DND-41 (cell line): ENCODE measurements around the gene FBXL20.

ENCODE experiments used
- ATAC-seq: fragments of 200-7000 bp; cut with Tn5 transposase; 3 replicates; pipeline ENCODE4 v1.9.1; 2021; ENCODE audit warnings: low read depth; ENCODE audit not compliant: insufficient read depth
- DNase-seq: peaks from one replicate; pipeline ENCODE4 v3.0.0-alpha.2; 2020
- H2AFZ ChIP-seq: 2 replicates; pipeline ENCODE4 v1.6.0; 2012; ENCODE audit warnings: low read depth, low read length
- H3K27ac ChIP-seq: 2 replicates; pipeline ENCODE4 v1.5.1; 2012; ENCODE audit warnings: low read length, inconsistent platforms
- H3K27me3 ChIP-seq: fragments of 200-600 bp; sonication (generic); 2 replicates; pipeline ENCODE4 v1.6.0; 2012; ENCODE audit warnings: low read length, mild to moderate bottlenecking, inconsistent platforms; ENCODE audit not compliant: insufficient read depth, poor library complexity
- H3K36me3 ChIP-seq: 2 replicates; pipeline ENCODE4 v1.5.1; 2012; ENCODE audit warnings: low read length, inconsistent platforms; ENCODE audit not compliant: insufficient read depth
- H3K4me1 ChIP-seq: 2 replicates; pipeline ENCODE4 v1.5.1; 2012; ENCODE audit warnings: mild to moderate bottlenecking, low read length; ENCODE audit not compliant: insufficient read depth
- H3K4me2 ChIP-seq: 2 replicates; pipeline ENCODE4 v1.6.0; 2012; ENCODE audit warnings: mild to moderate bottlenecking, moderate library complexity, low read length, inconsistent platforms; ENCODE audit not compliant: insufficient read depth
- H3K4me3 ChIP-seq, 2 experiments: fragments of 200-600 bp in 1 of 2; shearing (Covaris generic) in 1 of 2; 2 replicates each; pipeline ENCODE4 v1.5.1; 2012 to 2016; ENCODE audit warnings: inconsistent platforms in 2 of 2, low read length in 2 of 2, mild to moderate bottlenecking in 2 of 2, low read depth in 1 of 2, moderate library complexity in 1 of 2
- H3K79me2 ChIP-seq: 2 replicates; pipeline ENCODE4 v1.6.0; 2012; ENCODE audit warnings: low read length, inconsistent platforms; ENCODE audit not compliant: insufficient read depth
- H3K9ac ChIP-seq: 2 replicates; pipeline ENCODE4 v1.6.0; 2012; ENCODE audit warnings: low read depth, mild to moderate bottlenecking, inconsistent platforms, low read length, moderate library complexity
- H3K9me3 ChIP-seq: 2 replicates; pipeline ENCODE4 v1.5.1; 2012; ENCODE audit warnings: low read length, moderate library complexity, mild to moderate bottlenecking, inconsistent platforms; ENCODE audit not compliant: insufficient read depth, severe bottlenecking
- H4K20me1 ChIP-seq: 2 replicates; pipeline ENCODE4 v1.6.0; 2012; ENCODE audit warnings: low read length; ENCODE audit not compliant: insufficient read depth
- EZH2 ChIP-seq: IDR thresholded peaks from 3 replicates; pipeline ENCODE4 v1.6.1; 2012; ENCODE audit warnings: borderline replicate concordance, low read depth, mild to moderate bottlenecking, moderate library complexity, low read length, inconsistent platforms; ENCODE audit not compliant: severe bottlenecking
- TF ChIP-seq, protein P1 (sequence below): IDR thresholded peaks from 2 replicates; pipeline ENCODE4 v1.5.1; 2012; ENCODE audit warnings: borderline replicate concordance, low read length, moderate library complexity, mild to moderate bottlenecking; ENCODE audit not compliant: poor library complexity, severe bottlenecking; ENCODE audit errors: extremely low read depth

FBXL20 gene

DNA sequence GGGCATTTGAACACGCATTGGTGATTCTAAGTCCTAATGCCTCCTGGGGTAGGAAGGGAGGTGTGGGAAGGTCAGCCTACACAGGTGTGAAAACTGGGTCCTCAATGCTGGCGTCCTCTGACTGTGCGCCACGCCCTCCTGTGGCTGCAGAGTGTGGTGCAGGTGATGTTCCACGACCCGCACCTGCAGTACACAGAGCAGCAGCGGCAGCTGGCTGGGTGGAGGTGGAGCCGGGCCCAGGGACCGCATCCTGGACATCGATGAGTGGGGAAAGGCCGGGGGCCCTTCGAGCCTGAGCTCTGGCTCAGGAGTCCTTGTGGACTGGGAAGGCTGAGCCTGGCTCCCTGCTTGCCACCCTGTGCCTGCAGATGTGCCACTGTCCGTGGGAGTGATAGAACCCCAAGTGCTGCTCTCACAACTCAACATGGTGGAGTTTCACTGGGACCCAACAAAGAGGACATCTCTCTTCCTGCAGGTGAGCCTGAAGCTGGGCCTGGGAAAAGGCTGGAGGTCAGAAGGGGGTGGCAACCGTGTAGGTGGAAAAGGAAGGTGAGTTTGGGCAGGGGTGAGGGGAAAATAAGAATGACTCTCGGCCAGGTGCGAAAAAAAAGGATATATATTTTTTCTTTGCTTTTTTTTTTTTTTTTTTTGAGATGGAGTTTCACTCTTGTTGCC, 161.6 kb downstream of the FBXL20 start:
- ATAC-seq (no peak), DNase-seq (peak; percentile 48)
- no peaks in the 10 kb centered on the region for H4K20me1 ChIP-seq
- H2AFZ ChIP-seq: no peak overlapping the region
- TF ChIP-seq, protein P1, sequence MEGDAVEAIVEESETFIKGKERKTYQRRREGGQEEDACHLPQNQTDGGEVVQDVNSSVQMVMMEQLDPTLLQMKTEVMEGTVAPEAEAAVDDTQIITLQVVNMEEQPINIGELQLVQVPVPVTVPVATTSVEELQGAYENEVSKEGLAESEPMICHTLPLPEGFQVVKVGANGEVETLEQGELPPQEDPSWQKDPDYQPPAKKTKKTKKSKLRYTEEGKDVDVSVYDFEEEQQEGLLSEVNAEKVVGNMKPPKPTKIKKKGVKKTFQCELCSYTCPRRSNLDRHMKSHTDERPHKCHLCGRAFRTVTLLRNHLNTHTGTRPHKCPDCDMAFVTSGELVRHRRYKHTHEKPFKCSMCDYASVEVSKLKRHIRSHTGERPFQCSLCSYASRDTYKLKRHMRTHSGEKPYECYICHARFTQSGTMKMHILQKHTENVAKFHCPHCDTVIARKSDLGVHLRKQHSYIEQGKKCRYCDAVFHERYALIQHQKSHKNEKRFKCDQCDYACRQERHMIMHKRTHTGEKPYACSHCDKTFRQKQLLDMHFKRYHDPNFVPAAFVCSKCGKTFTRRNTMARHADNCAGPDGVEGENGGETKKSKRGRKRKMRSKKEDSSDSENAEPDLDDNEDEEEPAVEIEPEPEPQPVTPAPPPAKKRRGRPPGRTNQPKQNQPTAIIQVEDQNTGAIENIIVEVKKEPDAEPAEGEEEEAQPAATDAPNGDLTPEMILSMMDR: peak; percentile 66
- TF ChIP-seq EZH2: no peak
- H3K9ac ChIP-seq: no peak overlapping the region
- no peak overlapping the region for H3K27ac ChIP-seq
- no peak overlapping the region for H3K4me2 ChIP-seq
- H3K4me3 ChIP-seq: no peak overlapping the region
- H3K4me1 ChIP-seq: peaks cover 40% of the 10 kb centered on the region
- H3K9me3 ChIP-seq: no peaks in the 10 kb centered on the region
- H3K27me3 ChIP-seq: no peaks in the 10 kb centered on the region
- H3K36me3 ChIP-seq: no peaks in the 10 kb centered on the region
- H3K79me2 ChIP-seq: no peaks in the 10 kb centered on the region

DNA sequence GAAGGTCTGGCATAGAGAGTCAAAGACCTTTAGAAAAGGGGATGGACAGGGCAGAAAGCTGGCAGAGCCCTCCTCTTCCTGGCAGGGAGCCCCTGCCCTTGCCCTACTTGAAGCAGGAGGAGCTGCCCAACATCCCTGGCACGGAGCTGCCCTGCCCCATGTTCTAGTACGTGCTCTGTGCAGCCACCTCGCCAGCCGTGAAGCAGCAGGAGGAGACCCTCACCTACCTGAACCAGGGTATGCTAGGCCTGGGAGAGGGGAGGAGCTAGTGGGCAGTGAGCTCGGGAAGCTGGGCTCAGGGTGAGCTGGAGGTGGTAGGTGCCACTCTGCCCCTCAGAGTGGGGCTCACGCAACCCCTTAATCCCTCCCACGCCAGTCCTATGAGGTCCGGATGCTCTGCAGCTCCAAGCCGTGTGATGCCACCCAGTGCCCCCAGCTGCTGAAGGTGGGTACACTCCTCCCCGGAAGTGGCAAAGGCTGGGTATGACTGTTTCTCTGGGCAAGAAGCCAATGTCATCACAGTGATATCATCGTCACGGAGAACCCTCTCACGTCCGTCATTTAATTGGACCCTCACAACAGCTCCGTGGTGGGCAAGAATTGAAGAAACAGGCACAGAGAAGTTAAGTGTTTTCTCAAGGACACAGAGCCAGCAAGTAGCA, 163.0 kb downstream of the FBXL20 start:
- no peaks in the 10 kb centered on the region for H3K79me2 ChIP-seq
- H3K4me3 ChIP-seq: peak overlapping the region in 1 of 2 experiments; percentile 44; a peak in 2 of 4 replicates
- no peaks in the 10 kb centered on the region for H3K27me3 ChIP-seq
- no peaks in the 10 kb centered on the region for H3K9me3 ChIP-seq
- H3K9ac ChIP-seq: no peak overlapping the region; the same call in 1 of the 2 replicates
- peaks cover 27% of the 10 kb centered on the region for H3K4me1 ChIP-seq
- no peaks in the 10 kb centered on the region for H4K20me1 ChIP-seq
- peak overlapping the region; percentile 39 for H3K27ac ChIP-seq
- H3K36me3 ChIP-seq: no peaks in the 10 kb centered on the region
- H2AFZ ChIP-seq: 0 out of 2 replicates have a peak overlapping the region, but pooled peaks have one; percentile 3
- H3K4me2 ChIP-seq: peak overlapping the region; percentile 56
- DNase-seq: peak; percentile 82
- ATAC-seq: peak; percentile 88
- TF ChIP-seq, protein P1: peak; percentile 33
- no peak for TF ChIP-seq EZH2

DNA sequence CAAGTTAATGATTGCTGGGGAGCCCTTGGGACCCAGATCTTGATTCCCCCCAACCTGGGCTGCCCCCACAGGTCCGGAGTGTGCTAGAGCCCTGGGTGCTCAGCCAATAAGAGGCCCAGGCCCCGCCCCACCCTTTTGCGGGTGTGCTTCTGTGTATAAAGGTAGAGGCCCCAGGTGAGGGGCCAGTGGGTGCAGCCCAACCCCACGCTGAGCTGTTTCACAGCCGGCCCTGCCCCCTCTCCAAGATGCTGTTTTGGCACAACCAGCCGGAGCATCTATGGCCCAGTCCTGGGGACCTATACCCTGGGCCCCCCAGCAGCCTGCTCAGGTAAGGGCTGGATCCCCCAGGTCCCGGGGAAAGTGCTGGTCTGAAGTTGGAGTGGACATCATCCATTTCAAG, 163.8 kb downstream of the FBXL20 start:
- Histone ChIP-seq H2AFZ (no peak overlapping the region), H3K27ac (no peak overlapping the region), H3K36me3 (no peaks in the 10 kb centered on the region), H3K4me2 (no peak overlapping the region), H3K9me3 (no peaks in the 10 kb centered on the region), H3K9ac (no peak overlapping the region), H4K20me1 (no peaks in the 10 kb centered on the region), H3K27me3 (no peaks in the 10 kb centered on the region), H3K79me2 (no peaks in the 10 kb centered on the region), H3K4me3 (no peak overlapping the region), H3K4me1 (peaks cover 21% of the 10 kb centered on the region)
- ATAC-seq (no peak), DNase-seq (no peak)
- TF ChIP-seq EZH2: no peak
- TF ChIP-seq, protein P1: no peak
